Liver (tissue), 3 donors: Measurements from ENCODE around the gene USP49.

Experiments used
- ATF3 ChIP-seq: IDR thresholded peaks from 2 replicates; pipeline ENCODE4 v1.6.1; 2016; ENCODE audit warnings: antibody characterized with exemption
- CTCF ChIP-seq: fragments of 150-350 bp; IDR thresholded peaks from 2 replicates; pipeline ENCODE4 v1.5.1; 2017; ENCODE audit warnings: improper control_type of control experiment, low read depth, low read length; ENCODE audit not compliant: missing input control
- EGR1 ChIP-seq, 2 donors: IDR thresholded peaks; 2 replicates each; pipeline ENCODE4 v1.6.1; 2016 to 2018; ENCODE audit warnings: antibody characterized with exemption in 2 of 2, low read depth in 2 of 2
- FOXA1 ChIP-seq: IDR thresholded peaks from 2 replicates; pipeline ENCODE4 v1.6.1; 2016; ENCODE audit warnings: antibody characterized with exemption
- RAD21 ChIP-seq, 2 donors: IDR thresholded peaks; 2 replicates each; pipeline ENCODE4 v1.6.1; 2016; ENCODE audit warnings: antibody characterized with exemption in 2 of 2, mild to moderate bottlenecking in 2 of 2
- SP1 ChIP-seq: IDR thresholded peaks from 2 replicates; pipeline ENCODE4 v1.6.1; 2018; ENCODE audit warnings: antibody characterized with exemption, mild to moderate bottlenecking
- TAF1 ChIP-seq: conservative IDR thresholded peaks from 2 replicates; pipeline ENCODE4 v1.6.1; 2016; ENCODE audit warnings: antibody characterized with exemption, mild to moderate bottlenecking
- donor health status: healthy.
- donor health status: healthy.

- TF ChIP-seq TAF1 (no peak), CTCF (no peak), FOXA1 (no peak), ATF3 (no peak), EGR1 (IDR thresholded peaks at IDR 0.05; ENCODE audit: low read depth in 2 of 2) (no peak), RAD21 (IDR thresholded peaks at IDR 0.05) (no peak), SP1 (no peak)
Measured at GRCh38 chr6:41850861-41851260, 44.3 kb downstream of the USP49 start.
